Hepatocyte (in vitro differentiated cells): ENCODE measurements around the gene TOMM70.

Experiments
- EZH2 ChIP-seq: fragments of 200-600 bp; sonication (generic); IDR thresholded peaks from 2 replicates; pipeline ENCODE4 v1.6.1; 2016; ENCODE audit warnings: antibody characterized with exemption, mild to moderate bottlenecking, borderline replicate concordance
- EZH2phosphoT487 ChIP-seq: fragments of 200-600 bp; sonication (generic); IDR thresholded peaks from one replicate; pipeline ENCODE4 v1.6.1; 2018; ENCODE audit warnings: antibody characterized with exemption, mild to moderate bottlenecking, low read depth, moderate library complexity; ENCODE audit not compliant: unreplicated experiment, severe bottlenecking
- TF ChIP-seq, protein P1 (sequence below): fragments of 200-600 bp; sonication (generic); IDR thresholded peaks from 2 replicates; pipeline ENCODE4 v1.5.1; 2016; ENCODE audit warnings: antibody characterized with exemption, mild to moderate bottlenecking; ENCODE audit not compliant: poor library complexity

GRCh38 chr3:100413613-100414012 lies 12.7 kb upstream of the TOMM70 start:
- no peak for TF ChIP-seq EZH2
- TF ChIP-seq, protein P1, sequence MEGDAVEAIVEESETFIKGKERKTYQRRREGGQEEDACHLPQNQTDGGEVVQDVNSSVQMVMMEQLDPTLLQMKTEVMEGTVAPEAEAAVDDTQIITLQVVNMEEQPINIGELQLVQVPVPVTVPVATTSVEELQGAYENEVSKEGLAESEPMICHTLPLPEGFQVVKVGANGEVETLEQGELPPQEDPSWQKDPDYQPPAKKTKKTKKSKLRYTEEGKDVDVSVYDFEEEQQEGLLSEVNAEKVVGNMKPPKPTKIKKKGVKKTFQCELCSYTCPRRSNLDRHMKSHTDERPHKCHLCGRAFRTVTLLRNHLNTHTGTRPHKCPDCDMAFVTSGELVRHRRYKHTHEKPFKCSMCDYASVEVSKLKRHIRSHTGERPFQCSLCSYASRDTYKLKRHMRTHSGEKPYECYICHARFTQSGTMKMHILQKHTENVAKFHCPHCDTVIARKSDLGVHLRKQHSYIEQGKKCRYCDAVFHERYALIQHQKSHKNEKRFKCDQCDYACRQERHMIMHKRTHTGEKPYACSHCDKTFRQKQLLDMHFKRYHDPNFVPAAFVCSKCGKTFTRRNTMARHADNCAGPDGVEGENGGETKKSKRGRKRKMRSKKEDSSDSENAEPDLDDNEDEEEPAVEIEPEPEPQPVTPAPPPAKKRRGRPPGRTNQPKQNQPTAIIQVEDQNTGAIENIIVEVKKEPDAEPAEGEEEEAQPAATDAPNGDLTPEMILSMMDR: no peak
- TF ChIP-seq EZH2phosphoT487: no peak
